IMR-90 (cell line): Measurements from ENCODE around the gene CLDN19. TPM values are rescaled to one million over a fixed set of nuclear protein-coding genes. Genes with fewer than 3 reads are reported as not detected.

ENCODE experiments used
- ATAC-seq: fragments of 200-7000 bp; cut with Tn5 transposase; 2 replicates; pipeline ENCODE4 v1.9.1; 2020; ENCODE audit warnings: low read depth, mild to moderate bottlenecking, moderate library complexity
- BruUV-seq: library from RNA; stranded (reverse); fragments of 400-500 nt; replicated peaks from 2 replicates; lab custom pipeline; 2021; lab: Mats Ljungman, UMichigan
- CTCF ChIA-PET: fragments of 300-600 bp; formaldehyde crosslinking; extraction: SDS; loops from one replicate; lab custom pipeline; 2021; ENCODE audit warnings: antibody characterized with exemption; lab: Yijun Ruan, JAX
- POLR2A ChIA-PET: fragments of 300-600 bp; sonication (Branson Sonifier 250); formaldehyde crosslinking; loops from one replicate; lab custom pipeline; 2022; ENCODE audit warnings: antibody characterized with exemption; ENCODE audit not compliant: unreplicated experiment; lab: Charles Lee
- DNase-seq: peaks from one replicate; pipeline ENCODE4 v3.0.0; 2013
- H2AFZ ChIP-seq: replicated peaks from 2 replicates; pipeline ENCODE3; 2013; ENCODE audit warnings: low read length, mild to moderate bottlenecking; ENCODE audit not compliant: poor library complexity
- H2AK5ac ChIP-seq: 2 replicates; pipeline ENCODE4 v1.6.1; 2013; ENCODE audit warnings: low read depth, low read length, inconsistent platforms
- H2AK9ac ChIP-seq: replicated peaks from 2 replicates; pipeline ENCODE3; 2013; ENCODE audit warnings: mild to moderate bottlenecking, low read depth, low read length, moderate library complexity; ENCODE audit not compliant: poor library complexity
- H2BK120ac ChIP-seq: 2 replicates; pipeline ENCODE4 v1.6.1; 2013; ENCODE audit warnings: low read depth, low read length, inconsistent platforms
- H2BK15ac ChIP-seq: 3 replicates; pipeline ENCODE4 v1.6.1; 2013; ENCODE audit warnings: low read depth, low read length, inconsistent platforms
- H2BK20ac ChIP-seq: 2 replicates; pipeline ENCODE4 v1.6.1; 2013; ENCODE audit warnings: low read depth, mild to moderate bottlenecking, inconsistent platforms, low read length, moderate library complexity
- H2BK5ac ChIP-seq: 2 replicates; pipeline ENCODE4 v1.6.1; 2013; ENCODE audit warnings: mild to moderate bottlenecking, low read depth, low read length, inconsistent platforms; ENCODE audit not compliant: poor library complexity, severe bottlenecking
- H3K14ac ChIP-seq: replicated peaks from 2 replicates; pipeline ENCODE4 v1.6.1; 2013; ENCODE audit warnings: low read depth, low read length, inconsistent platforms
- H3K18ac ChIP-seq: 2 replicates; pipeline ENCODE4 v1.6.1; 2013; ENCODE audit warnings: low read depth, low read length, control low read depth
- H3K23ac ChIP-seq: 2 replicates; pipeline ENCODE4 v1.6.1; 2013; ENCODE audit warnings: low read depth, low read length, inconsistent platforms
- H3K27ac ChIP-seq: 2 replicates; pipeline ENCODE4 v1.5.1; 2013; ENCODE audit warnings: mild to moderate bottlenecking, control low read depth, low read length; ENCODE audit not compliant: insufficient read depth
- H3K27me3 ChIP-seq: 2 replicates; pipeline ENCODE4 v1.6.1; 2013; ENCODE audit warnings: low read length; ENCODE audit not compliant: control insufficient read depth, insufficient read depth
- H3K36me3 ChIP-seq: 2 replicates; pipeline ENCODE4 v1.6.1; 2013; ENCODE audit warnings: low read length, mixed read lengths; ENCODE audit not compliant: control insufficient read depth, insufficient read depth
- H3K4ac ChIP-seq: 2 replicates; pipeline ENCODE4 v1.6.1; 2013; ENCODE audit warnings: low read depth, low read length, inconsistent platforms
- H3K4me1 ChIP-seq: 2 replicates; pipeline ENCODE4 v1.6.1; 2013; ENCODE audit warnings: low read length, mixed read lengths; ENCODE audit not compliant: control insufficient read depth, insufficient read depth
- H3K4me2 ChIP-seq: 2 replicates; pipeline ENCODE4 v1.6.1; 2013; ENCODE audit warnings: low read depth, mild to moderate bottlenecking, control low read depth, low read length, moderate library complexity
- H3K4me3 ChIP-seq: 2 replicates; pipeline ENCODE4 v1.5.1; 2013; ENCODE audit warnings: low read depth, mild to moderate bottlenecking, control low read depth, low read length, moderate library complexity; ENCODE audit not compliant: insufficient read depth
- H3K56ac ChIP-seq: 2 replicates; pipeline ENCODE4 v1.6.1; 2013; ENCODE audit warnings: low read length, inconsistent platforms; ENCODE audit not compliant: insufficient read depth; ENCODE audit errors: extremely low read depth
- H3K79me1 ChIP-seq, 2 experiments: 2 replicates each; pipeline ENCODE4 v1.6.1; 2013; ENCODE audit warnings: low read length in 2 of 2, inconsistent platforms in 1 of 2, low read depth in 1 of 2
- H3K9ac ChIP-seq: 2 replicates; pipeline ENCODE4 v1.6.1; 2013; ENCODE audit warnings: low read depth, low read length, control low read depth
- H3K9me1 ChIP-seq: 2 replicates; pipeline ENCODE4 v1.6.1; 2013; ENCODE audit warnings: low read length, inconsistent platforms; ENCODE audit not compliant: insufficient read depth
- H3K9me3 ChIP-seq: 2 replicates; pipeline ENCODE4 v1.6.1; 2013; ENCODE audit warnings: low read length; ENCODE audit not compliant: control insufficient read depth, insufficient read depth
- H4K20me1 ChIP-seq: 2 replicates; pipeline ENCODE4 v1.6.1; 2013; ENCODE audit warnings: low read length, inconsistent platforms; ENCODE audit not compliant: insufficient read depth
- H4K5ac ChIP-seq: 2 replicates; pipeline ENCODE4 v1.6.1; 2013; ENCODE audit warnings: mild to moderate bottlenecking, low read depth, low read length, control low read depth
- H4K8ac ChIP-seq, 2 experiments: 2 replicates each; pipeline ENCODE4 v1.6.1; 2013; ENCODE audit warnings: low read depth in 2 of 2, low read length in 2 of 2, control low read depth in 1 of 2, inconsistent platforms in 1 of 2
- H4K91ac ChIP-seq: 2 replicates; pipeline ENCODE4 v1.6.1; 2013; ENCODE audit warnings: low read depth, low read length, inconsistent platforms; ENCODE audit not compliant: insufficient read depth
- CTCF ChIP-seq: conservative IDR thresholded peaks from 2 replicates; pipeline ENCODE4 v1.5.1; 2012; ENCODE audit warnings: mild to moderate bottlenecking, low read depth, low read length, improper control_type of control experiment
- ELK1 ChIP-seq: fragments of 150-350 bp; IDR thresholded peaks from 2 replicates; pipeline ENCODE4 v1.6.1; 2016; ENCODE audit warnings: low read depth, mild to moderate bottlenecking, low read length, moderate library complexity, borderline replicate concordance
- MAFK ChIP-seq: IDR thresholded peaks from 2 replicates; pipeline ENCODE4 v1.6.1; 2012; ENCODE audit warnings: low read depth, low read length, improper control_type of control experiment
- NFE2L2 ChIP-seq: fragments of 150-350 bp; IDR thresholded peaks from 2 replicates; pipeline ENCODE4 v1.6.1; 2016; ENCODE audit warnings: low read depth, mild to moderate bottlenecking, low read length
- WGBS, 2 experiments: methylation state at CpG; one replicate each; pipeline versions ENCODE4 v1.1.5 to v1.1.7; 2013; ENCODE audit warnings: missing lambda C conversion rate in 2 of 2; ENCODE audit not compliant: insufficient read length in 1 of 2; ENCODE audit errors: extremely low coverage in 2 of 2; 5-methylcytosine and 5-hydroxymethylcytosine counted together
- dilution Hi-C: fragments of 300-500 bp; cut with HindIII; formaldehyde crosslinking; loops from one replicate; pipeline ENCODE4 v1.14.3; 2018; ENCODE audit warnings: low sequenced_read_pairs; ENCODE audit not compliant: unreplicated experiment
- in situ Hi-C: fragments of 300-500 bp; cut with MboI; formaldehyde crosslinking; loops from 3 replicates; pipeline ENCODE4 v1.14.3; 2019; ENCODE audit warnings: low sequenced_read_pairs, inconsistent platforms, mixed read lengths
- intact Hi-C: fragments of 100-400 bp; cut with micrococcal nuclease; formaldehyde crosslinking; loops from 2 replicates; pipeline ENCODE4 v1.10.0; 2022
- polyA plus RNA-seq, 3 experiments: library from polyadenylated mRNA; depleted of rRNA; stranded (reverse); fragments of >200 nt; gene quantifications; 2 replicates each; pipeline ENCODE4 v1.2.3, GENCODE V29; 2012; ENCODE audit warnings: low replicate concordance in 1 of 3
- total RNA-seq: library from RNA; depleted of rRNA; stranded (reverse); fragments of >200 nt; gene quantifications from 2 replicates; pipeline ENCODE4 v1.2.3, GENCODE V29; 2012

CLDN19 gene
- total and polyA plus RNA-seq, 2 of the 4 experiments (the other 2 are of a cell fraction), result not detected

- WGBS, 2 experiments, result no CpG with 5 or more reads among the region's 3 CpGs
Measured at GRCh38 chr1:42721926-42722325, 18.1 kb downstream of the CLDN19 start.

More at GRCh38 chr1:42721926-42722325, 18.1 kb downstream of the CLDN19 start:
- no peaks in the 10 kb centered on the region for H4K20me1 ChIP-seq
- H2BK20ac ChIP-seq, result no peak overlapping the region
- intact Hi-C loops (no loop called here), dilution Hi-C loops (no loop called here), in situ Hi-C loops (no loop called here)
- H2AFZ ChIP-seq, result no peak overlapping the region
- no peak overlapping the region for H2BK15ac ChIP-seq
- DNase-seq (no peak), ATAC-seq (no peak)
- no peak overlapping the region for H2AK9ac ChIP-seq
- no peak overlapping the region for H3K4ac ChIP-seq
- no peaks in the 10 kb centered on the region for H3K9me1 ChIP-seq
- no peak overlapping the region for H3K56ac ChIP-seq
- H4K8ac ChIP-seq, result no peak overlapping the region
- H3K27me3 ChIP-seq, result no peaks in the 10 kb centered on the region
- no peaks in the 10 kb centered on the region for H3K36me3 ChIP-seq
- no peak overlapping the region for H2BK120ac ChIP-seq
- ChIA-PET CTCF (interaction anchor here (0.6 kb wide), 1 partner anchor 21 kb away, joined by 3 read pairs; no protein-coding TSS in a partner anchor), POLR2A (interaction anchor here (0.6 kb wide), 3 partner anchors 16 to 40 kb away, joined by 3 to 12 read pairs (median 5); no protein-coding TSS in a partner anchor)
- no peak overlapping the region for H3K9ac ChIP-seq
- H3K4me1 ChIP-seq, result no peaks in the 10 kb centered on the region
- peaks cover 3 to 4% of the 10 kb centered on the region in 2 experiments; a peak in 1 of 4 replicates for H3K79me1 ChIP-seq
- H3K18ac ChIP-seq, result no peak overlapping the region
- no peak overlapping the region for H2BK5ac ChIP-seq
- H3K23ac ChIP-seq, result no peak overlapping the region
- no peak overlapping the region for H3K27ac ChIP-seq
- H4K91ac ChIP-seq, result no peak overlapping the region
- H3K14ac ChIP-seq, result no peak overlapping the region
- no peaks in the 10 kb centered on the region for H3K9me3 ChIP-seq
- no peak overlapping the region for H4K5ac ChIP-seq
- no TSS peak for BruUV-seq
- no peak overlapping the region for H3K4me2 ChIP-seq
- TF ChIP-seq MAFK (no peak), CTCF (no peak), NFE2L2 (no peak), ELK1 (no peak)
- H2AK5ac ChIP-seq, result no peak overlapping the region
- no peak overlapping the region for H3K4me3 ChIP-seq
